HG03196 (cell line): ENCODE results near the gene TUBG2.
"Not testable (repeated sequence)": the region's sequence is repeated elsewhere in the genome, so short reads cannot be mapped to it uniquely, and the experiment has no call there.

Source experiments
- ATAC-seq: cut with Tn5 transposase; IDR thresholded peaks from one replicate; pipeline ENCODE4 v1.9.1; 2021; ENCODE audit not compliant: unreplicated experiment

Gene TUBG2

DNA sequence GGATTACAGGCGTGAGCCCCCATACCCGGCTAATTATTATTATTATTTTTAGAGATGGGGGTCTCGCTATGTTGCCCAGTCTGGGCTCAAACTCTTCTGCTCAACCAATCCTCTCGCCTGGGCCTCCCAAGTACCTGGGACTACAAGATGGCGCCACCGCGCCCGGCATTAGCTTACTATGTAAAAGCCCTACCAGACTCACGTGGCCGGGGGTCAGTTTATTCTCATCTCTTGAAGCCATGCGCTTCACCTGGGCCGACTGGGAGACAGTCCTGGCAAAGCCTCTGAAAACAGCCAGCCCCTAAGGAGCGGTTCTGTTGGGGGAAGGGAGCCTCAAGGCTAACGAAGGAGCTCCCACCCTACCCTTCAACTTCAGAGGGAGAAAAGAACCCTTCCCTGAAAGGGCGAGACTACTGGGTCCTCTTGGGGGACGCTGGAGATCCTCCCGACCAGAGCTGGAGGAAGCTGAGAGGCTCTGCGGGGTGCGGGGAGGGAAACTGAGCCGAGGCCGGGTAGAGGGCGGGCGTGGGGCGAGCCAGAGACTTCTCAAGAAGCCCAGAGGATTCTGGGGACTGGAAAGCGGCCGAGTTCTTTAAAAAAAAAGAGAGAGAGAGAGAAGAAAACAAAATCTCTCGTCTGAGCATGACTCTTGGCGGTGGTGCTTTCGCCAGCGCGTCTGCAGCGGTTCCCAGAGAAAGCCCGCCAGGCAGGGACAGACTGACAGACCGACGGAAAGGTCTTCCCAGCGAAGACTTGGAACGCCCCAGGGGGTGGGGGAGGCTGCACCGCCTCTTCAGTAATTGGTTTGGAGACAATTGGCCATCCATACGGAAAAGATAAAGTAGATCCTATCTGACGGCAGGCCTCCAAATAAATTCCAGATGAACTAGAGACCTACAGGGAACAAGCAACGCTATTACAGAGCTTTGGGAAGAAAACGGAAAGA is 5.6 kb upstream of the TUBG2 start:
- no peak for ATAC-seq

DNA sequence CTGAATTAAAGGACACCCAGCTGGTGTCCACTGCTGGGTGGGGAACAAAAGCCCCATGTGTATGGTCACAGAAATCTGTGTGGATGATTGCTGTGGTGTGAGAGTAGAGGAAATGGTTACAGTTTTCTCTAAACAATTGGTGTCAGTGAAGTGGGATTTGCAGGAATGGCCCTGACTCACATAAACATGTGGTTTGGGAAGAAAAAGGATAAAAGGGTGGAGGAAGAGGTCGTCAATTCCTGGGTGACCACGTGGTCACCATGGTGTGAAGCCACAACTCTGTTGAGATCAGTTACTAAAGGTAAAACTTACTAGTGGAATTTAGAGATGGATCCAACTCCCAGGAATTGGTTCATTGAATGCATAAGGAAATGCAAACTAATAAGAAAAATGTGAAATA is 3.6 kb upstream of the TUBG2 start:
- no peak for ATAC-seq

DNA sequence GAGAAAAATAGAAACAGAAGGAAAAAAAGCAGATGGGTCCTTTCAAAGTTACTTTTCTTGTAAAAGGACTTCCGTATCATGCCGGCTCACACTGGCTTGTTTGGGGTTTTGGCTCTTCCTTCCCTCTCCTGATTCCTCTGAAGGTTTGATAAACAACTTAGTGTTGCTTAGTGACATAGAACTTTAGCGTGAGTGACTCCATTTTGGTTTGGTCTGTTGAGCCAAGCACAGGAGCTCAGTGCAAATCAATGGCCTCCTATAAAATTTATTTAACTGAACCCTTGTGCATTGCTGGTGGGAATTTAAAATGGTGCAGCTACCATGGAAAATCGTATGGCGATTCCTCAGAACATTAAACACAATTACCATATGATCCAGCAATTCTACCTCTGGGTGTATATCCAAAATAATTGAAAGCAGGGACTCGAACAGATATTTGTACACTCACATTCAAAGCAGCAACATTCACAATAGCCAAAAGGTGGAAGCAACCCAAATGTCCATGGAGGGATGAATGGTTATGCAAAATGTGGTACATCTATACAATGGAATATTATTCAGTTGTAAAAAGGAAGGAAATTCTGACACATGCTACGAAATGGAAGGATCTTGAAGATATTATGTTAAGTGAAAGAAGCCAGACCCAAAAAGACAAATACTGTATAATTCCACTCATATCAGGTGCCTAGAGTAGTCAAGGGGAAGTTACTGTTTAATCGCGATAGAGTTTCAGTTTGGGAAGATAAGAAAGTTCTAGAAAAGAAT is 1.1 kb upstream of the TUBG2 start:
- ATAC-seq, result no peak

DNA sequence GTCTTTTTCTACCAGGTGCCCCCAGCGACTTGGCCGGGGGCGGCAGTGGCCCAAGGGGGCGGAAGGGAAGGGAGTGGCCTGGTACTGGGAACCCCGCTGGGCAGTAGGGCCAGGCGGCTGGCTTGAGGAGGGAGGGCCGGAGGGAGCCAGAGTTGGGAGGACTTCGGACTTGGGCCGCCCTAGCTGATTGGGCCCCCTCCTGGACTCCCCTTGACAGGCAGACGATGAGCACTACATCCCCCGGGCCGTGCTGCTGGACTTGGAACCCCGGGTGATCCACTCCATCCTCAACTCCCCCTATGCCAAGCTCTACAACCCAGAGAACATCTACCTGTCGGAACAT is 819 bp downstream of the TUBG2 start:
- ATAC-seq, result not testable (repeated sequence)

DNA sequence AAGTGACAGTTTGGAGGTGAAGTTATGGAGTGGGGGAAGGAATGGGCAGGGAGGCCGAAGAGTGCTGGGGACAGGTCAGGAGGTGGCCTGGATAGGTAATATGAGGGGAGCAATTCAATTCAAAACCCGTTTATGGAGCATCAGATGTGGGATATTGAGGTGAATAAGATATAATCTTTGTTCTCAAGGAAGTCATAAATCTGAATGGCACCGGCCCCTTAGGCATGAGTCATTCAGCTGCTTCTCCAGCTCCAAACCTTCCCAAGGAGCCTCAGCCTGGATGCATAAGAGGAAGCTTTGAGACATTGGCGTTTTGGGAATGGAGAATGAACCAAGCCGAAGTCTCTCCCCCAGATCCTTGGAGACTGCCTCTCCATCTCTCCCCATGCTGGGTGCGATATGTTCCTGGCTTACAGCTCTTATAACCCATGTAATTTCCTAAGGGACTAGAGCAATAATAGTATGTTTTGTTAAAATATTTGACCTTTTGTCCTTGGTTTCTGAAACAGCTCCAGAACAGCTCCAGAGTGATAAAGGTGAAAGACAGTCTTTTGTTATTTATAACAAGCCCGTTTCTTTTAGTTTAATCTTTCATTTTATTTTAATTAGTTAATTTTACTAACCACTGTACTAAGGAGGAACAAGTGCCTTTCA is 1.7 kb downstream of the TUBG2 start:
- no peak for ATAC-seq

DNA sequence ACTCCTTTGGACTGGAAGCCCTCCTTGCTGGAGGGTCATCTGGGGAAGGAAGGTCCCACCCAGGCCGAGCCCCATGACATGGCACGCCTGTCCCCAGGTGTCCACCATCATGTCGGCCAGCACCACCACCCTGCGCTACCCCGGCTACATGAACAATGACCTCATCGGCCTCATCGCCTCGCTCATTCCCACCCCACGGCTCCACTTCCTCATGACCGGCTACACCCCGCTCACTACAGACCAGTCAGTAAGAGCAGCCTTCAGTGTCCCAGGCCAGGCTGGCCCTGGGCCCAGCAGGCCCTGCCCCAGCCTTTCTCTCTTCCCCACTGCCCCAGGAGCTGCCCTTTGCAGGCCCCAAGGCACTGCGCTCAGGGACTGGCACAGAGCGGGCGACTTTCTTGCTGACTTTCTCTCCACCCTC is 6.5 kb downstream of the TUBG2 start:
- ATAC-seq, result no peak

DNA sequence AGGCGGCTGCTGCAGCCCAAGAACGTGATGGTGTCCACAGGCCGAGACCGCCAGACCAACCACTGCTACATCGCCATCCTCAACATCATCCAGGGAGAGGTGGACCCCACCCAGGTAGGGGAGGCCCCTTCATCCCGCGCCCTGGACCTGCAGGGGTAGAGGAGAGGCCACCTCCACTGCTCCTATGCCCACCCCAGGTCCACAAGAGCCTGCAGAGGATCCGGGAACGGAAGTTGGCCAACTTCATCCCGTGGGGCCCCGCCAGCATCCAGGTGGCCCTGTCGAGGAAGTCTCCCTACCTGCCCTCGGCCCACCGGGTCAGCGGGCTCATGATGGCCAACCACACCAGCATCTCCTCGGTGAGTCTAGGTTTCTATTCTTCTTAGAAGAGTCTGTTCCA is 7.0 kb downstream of the TUBG2 start:
- ATAC-seq, result not testable (repeated sequence)

DNA sequence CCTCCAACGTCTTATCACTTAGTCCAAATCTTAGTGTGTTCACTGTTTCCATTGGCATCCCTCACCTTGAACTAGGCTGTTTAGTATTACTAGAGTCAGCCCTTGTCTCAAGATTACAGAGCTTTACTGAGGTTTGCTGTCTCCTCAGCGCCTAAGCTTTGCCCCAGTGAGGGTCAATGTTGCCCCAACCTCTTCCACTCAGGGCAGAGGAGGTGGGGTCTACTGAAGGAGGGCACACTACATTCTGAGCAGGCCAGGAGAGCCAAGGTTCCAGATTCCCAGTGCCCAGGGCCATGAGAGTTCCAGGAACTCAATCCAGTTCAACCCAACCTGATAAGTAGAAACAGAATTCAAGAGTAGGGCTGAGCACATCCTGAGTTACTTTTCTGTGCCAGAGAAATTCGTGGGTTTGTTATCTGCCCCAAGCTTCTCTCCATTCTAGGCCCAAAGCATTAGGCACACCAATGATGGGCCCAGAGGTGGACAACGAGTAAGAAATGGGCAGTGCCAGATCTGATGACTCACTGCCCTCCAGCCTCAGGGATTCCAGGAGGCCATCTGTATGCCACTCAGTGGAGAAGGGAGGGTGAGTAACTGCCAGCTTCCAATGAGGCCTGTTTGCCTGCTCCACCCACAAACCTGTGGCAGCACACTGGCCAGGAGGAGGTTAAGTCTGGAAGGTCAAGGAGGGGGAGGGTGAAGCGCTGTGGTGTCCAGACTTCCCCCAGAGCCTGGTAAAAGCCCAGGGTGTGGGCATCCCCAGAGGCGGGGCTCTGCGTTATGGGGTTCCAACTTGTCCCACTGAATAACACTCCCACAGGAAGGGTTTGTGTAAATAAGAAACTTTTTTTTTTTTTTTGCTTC is 8.2 kb downstream of the TUBG2 start:
- no peak for ATAC-seq

DNA sequence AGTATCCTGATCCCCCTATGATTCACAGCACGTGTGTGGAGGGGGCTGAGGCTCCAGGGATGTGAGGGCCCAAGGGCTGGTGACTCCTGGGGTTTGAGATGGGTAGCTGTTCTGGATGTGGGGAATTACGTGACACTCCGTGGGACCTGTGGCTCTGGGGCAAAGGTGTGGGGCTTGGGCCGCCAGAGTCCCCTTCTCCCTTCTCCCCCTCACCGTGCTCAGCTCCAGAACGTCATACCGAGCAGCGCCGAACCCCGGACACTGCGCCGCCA is 10.6 kb downstream of the TUBG2 start:
- ATAC-seq, result no peak

DNA sequence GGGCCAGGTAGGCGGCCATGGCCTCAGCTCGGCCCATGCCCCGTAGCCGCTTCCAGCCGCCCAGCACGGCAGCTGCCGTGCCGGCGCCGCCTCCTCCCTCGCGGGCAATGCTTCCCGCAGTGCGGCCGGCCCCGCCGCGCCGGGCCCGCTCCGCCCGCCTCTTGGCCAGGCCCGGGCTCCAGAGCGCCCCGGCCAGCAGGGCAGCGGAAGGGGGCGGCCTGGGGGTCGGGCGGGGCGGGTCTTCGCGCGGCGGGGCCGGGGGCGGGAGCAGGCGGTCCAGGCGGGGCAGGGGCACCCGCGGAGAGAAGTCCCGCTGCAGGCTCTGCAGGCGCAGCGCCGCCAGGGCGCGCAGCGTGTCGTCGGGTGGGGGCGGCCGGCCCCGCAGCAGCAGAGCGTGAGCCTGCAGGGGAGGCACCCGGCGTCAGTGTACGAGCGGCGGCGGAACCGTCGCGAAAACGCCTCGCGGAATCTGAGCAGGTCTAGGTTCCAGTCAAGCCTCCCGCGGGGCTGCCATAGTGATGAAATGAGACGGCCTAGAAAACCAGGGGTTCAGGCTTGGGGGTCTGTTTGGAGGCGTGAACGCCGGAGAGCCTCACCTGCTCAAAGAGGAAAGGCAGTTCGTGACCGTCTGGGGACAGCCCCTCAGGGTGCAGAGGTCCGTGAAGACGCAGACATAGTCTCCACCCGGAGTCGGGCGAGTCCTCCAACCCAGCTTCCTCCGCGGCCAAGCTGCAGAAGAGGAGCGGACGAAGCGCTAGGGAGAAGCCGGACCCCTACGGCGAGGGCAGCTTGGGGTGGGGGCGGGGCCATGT is 11.1 kb downstream of the TUBG2 start:
- ATAC-seq, result no peak

DNA sequence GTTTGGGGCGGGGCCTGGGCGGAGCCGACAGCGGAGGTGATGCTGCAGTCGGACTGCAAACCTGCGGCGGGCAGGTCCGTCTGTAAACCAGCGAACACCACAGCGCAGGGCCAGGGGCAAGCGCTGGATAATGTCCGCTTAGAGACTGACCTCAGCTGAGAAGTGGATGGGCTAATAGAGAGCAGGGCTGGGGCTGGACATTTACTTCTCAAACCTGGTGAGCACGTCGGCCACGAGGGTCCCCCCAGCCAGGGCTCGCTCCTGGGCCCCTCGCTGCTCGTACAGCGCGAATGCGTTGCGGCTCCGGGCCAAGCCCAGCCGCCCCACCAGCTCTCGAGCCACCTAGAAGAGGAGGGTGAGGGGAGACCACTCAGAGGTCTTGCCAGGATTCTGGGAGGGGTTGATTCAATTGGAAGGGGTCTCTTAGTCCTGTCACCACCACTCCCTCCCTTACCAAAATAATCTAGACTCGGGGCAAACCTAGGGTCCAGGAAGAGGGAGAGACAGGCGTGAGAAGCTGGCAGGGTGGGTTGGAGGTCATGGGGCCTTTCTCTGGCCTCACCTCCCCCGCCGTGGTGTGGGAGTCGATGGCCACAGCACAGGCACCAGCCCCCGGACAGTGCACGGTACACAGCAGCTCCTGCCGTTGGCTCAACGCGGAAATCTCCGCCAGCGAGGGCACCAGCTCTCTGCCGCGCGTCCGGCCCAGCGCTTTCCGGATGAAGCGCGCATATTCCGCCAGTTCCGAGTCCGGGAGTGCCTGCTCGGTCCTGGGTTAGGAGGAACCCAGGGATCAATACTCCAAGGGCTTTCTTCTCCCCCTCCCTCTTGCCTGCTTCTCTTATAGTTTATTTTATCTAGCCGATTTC is 11.9 kb downstream of the TUBG2 start:
- no peak for ATAC-seq

DNA sequence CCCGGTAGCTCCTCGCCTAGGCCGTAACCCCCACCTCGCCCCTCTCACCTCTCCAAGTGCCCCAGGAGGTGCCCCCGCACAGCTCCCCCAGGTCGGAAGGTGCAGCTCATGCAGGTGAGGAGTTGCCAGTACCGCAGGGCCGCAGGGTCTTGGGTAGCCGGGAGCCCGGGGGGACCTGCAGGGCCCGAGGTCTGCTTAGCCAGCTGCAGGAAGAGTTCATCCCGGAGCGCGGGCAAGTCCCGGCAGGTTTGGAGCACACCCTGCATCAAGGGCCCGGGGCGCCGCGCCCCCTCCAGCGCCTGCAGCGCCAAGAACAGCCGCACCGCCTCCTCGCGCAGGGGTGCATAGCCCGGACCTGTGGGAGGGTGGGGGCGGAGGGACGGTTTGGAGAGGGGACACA is 13.0 kb downstream of the TUBG2 start:
- no peak for ATAC-seq

DNA sequence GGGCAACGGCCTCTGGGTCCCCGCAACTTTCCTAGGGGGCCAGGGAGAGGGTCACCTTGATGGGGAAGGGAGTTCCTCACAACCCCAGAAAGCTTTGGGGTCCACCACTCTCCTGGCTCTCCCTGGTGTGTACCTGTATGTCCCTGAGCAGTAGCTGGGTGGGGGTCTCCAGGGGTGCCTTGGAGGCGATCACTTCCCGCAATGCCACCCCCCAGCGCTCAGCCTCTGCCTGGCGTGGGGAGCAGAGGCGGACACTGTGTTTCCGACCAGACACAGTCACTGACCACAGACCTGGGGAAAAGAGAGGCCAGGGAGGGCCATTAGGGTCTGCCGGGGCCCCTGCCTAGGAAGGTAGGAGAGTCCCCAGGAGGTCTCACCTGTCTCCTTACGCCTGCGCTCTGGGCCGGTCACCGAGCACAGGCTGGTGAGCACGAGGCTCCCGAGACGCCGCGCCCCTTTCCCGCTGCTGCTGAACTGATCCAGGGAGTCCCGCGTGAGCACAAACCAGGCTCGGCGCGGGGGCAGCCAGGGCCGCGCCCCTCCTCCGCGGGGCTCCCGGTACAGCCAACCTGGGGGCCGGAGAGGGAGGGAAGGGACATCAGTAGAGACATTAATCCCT is 14.3 kb downstream of the TUBG2 start:
- ATAC-seq, result no peak

DNA sequence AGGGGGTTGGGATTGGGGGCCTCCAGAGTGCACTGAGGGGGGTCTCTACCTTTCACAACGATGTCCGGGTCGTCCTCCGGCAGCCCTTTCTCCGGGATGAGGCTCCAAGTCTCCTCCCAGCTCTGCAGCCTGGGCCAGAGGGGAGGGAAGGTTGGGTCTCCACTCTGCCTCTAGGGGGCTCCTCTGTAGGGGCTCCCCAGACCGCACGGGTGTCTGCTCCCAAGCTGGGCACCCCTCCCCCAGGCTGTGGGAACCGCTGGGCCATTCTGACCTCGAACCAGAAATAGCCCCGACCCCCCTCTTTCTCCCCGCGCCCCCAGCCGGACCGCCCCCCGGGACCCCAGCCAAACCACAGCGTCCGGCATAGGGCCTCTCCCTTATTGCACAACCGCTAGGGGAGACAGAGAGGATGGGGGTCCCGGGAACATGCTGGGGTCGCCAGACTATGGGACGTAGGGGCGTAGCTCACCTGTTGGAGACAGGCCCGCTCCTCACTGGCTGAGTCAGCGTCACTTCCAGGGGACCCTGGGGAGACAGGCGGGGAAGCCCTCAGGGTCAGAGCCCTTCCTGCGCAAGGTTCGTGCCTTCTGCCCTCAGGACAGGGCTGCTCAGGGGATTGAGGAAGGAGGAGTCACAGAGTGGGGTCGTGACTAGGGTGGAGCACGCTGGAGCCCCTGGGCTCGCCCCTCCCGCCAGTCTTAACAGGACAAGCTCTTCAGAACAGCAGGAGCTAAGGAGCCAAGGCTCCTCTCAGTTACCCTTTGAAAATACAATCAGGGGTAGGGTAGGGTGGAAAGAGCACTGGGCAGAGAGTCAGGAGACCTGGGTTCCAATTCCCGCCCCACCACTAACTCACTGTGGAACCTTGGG is 15.0 kb downstream of the TUBG2 start:
- no peak for ATAC-seq

DNA sequence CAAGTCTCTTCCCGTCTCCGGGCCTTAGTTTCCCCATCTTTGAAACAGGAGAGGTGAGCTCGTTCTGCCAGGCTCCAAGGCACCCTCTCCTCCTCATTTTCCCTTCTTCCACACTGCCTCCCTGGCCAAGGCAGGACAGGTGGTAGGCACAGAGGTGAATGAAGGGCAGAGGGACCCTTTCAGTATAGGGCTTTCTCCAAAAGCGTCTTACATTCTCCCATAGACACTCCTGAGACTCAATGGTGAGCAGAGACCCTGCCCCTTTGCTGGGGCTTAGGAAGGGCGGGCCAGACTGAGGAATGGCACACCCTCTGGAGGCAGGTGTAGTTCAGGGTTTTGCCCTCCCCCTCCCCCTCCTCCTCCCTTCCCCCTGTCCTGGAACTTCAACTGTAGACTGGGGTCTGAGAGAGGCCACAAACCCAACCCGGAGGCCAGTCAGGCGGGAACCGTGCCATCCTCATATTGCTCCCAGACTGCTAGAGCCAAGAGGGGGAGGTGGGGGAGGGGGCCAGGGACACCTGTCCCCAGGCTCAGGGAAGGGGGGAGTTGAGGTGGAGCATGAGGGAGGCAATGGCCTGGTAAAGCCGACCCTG is 15.8 kb downstream of the TUBG2 start:
- no peak for ATAC-seq

DNA sequence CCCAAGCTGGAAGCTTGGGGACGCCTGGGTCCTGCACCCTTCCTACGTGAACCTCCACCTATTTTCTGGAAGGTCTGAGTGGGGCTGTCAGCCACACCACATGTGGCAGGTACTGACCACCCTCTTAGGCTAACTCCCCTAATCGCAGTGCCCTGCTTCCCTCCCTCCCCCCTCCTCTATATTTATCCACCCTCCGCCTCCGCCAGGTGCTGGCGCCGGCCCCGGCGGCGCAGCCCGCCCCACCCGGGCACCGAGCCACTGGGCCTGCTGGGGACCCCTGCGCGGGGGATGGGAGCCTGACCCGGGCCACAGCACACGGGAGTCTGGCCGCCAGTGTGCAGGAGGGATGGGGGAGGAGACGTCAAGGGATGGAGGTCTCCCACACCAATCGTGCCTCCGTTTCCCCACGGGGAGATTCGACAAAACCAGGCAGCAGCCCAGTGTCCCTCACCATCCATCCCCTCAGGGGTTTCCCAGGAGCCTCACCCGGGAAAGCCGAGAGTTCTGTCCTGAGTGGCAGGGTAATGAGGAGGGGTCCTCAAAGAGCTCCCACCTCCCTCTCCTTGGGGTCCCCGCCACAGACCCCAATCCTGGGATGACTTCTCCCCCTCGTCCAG is 16.4 kb downstream of the TUBG2 start:
- ATAC-seq, result no peak

DNA sequence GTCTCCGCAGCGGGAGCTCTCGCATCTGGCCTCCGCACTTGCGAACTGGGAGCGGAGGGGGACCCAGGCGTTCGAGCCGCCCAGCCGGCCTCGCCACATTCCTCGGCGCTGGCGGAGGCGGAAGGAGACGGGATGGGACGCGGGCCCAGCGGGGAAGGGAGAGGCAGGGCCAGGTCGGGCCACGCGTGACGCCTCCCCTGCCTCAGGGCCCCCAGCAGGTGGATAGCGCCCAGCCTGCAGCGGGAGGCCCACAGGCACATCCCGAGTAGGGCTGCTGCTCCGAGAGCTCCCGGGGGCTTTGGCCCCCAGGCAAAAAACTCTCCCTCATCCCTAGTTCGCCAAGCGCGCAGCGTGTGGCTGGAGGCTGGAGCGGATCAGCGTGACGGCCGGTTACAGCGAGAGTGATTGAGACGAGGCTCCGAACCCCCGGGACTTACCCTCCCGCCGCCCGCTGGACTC is 16.9 kb downstream of the TUBG2 start:
- no peak for ATAC-seq
